ENCODE measurements around the gene PLCB4. TPM values are rescaled to one million over a fixed set of nuclear protein-coding genes. Genes with fewer than 3 reads are reported as not detected.

PLCB4 gene
- polyA plus RNA-seq, 1 donor (not counting 4 experiments of a cell fraction or from before 2014, with no cell fraction given), result 4.1 TPM

- Histone ChIP-seq H3K4me3 (ENCODE audit: control insufficient read depth in 2 of 3, extremely low read depth in 1 of 3, insufficient read depth in 2 of 3, low read depth in 1 of 3, low read length in 3 of 3) (no peak overlapping the region), H3K27ac (ENCODE audit: control insufficient read depth, insufficient read depth, low read length) (no peak overlapping the region), H3K27me3 (ENCODE audit: control insufficient read depth, extremely low read depth, insufficient read depth, low read length) (no peaks in the 10 kb centered on the region), H3K4me2 (ENCODE audit: control insufficient read depth, extremely low read depth, insufficient read depth, low read depth, low read length) (no peak overlapping the region), H3K9me1 (ENCODE audit: control insufficient read depth, extremely low read depth, insufficient read depth, low read length) (no peaks in the 10 kb centered on the region), H3K4me1 (ENCODE audit: control insufficient read depth, extremely low read depth, insufficient read depth, low read length) (no peaks in the 10 kb centered on the region), H3K36me3 (ENCODE audit: control insufficient read depth in 2 of 2, extremely low read depth in 1 of 2, insufficient read depth in 2 of 2, low read length in 2 of 2) (no peaks in the 10 kb centered on the region), H3K9me3 (ENCODE audit: control insufficient read depth, low read depth, low read length) (no peaks in the 10 kb centered on the region), H3K9ac (ENCODE audit: control insufficient read depth, extremely low read depth, insufficient read depth, low read length) (no peak overlapping the region), H2AFZ (ENCODE audit: control insufficient read depth, low read length) (no peak overlapping the region), H4K20me1 (ENCODE audit: control insufficient read depth, extremely low read depth, insufficient read depth, low read length) (no peaks in the 10 kb centered on the region), H3K79me2 (ENCODE audit: control insufficient read depth, insufficient read depth, low read length) (no peaks in the 10 kb centered on the region)
- TF ChIP-seq CTCF (optimal IDR thresholded peaks at IDR 0.05 in 1 of 3, IDR thresholded peaks at IDR 0.05 in 1 of 3, conservative IDR thresholded peaks at IDR 0.05 in 1 of 3; ENCODE audit: extremely low read depth in 1 of 3, insufficient read depth in 2 of 3, low read length in 3 of 3), result no peak
- TF ChIP-seq EZH2 (IDR thresholded peaks at IDR 0.05; ENCODE audit: low read length), result no peak
- dilution Hi-C loops (cut with MboI; ENCODE audit: extremely low pct_ligation_motif_present, low sequenced_read_pairs), result no loop called here
- FAIRE-seq (no peak), DNase-seq (ENCODE audit: low read depth, low spot score) (no peak)
Observed at GRCh38 chr20:9076440-9076839, 7.6 kb downstream of the PLCB4 start.

- TF ChIP-seq EZH2 (IDR thresholded peaks at IDR 0.05; ENCODE audit: low read length) (no peak), CTCF (optimal IDR thresholded peaks at IDR 0.05 in 1 of 3, IDR thresholded peaks at IDR 0.05 in 1 of 3, conservative IDR thresholded peaks at IDR 0.05 in 1 of 3; ENCODE audit: extremely low read depth in 1 of 3, insufficient read depth in 2 of 3, low read length in 3 of 3) (no peak)
- Histone ChIP-seq H3K4me2 (ENCODE audit: control insufficient read depth, extremely low read depth, insufficient read depth, low read depth, low read length) (no peak overlapping the region), H2AFZ (ENCODE audit: control insufficient read depth, low read length) (no peak overlapping the region), H3K9me1 (ENCODE audit: control insufficient read depth, extremely low read depth, insufficient read depth, low read length) (no peaks in the 10 kb centered on the region), H3K36me3 (ENCODE audit: control insufficient read depth in 2 of 2, extremely low read depth in 1 of 2, insufficient read depth in 2 of 2, low read length in 2 of 2) (no peaks in the 10 kb centered on the region), H3K27ac (ENCODE audit: control insufficient read depth, insufficient read depth, low read length) (no peak overlapping the region), H3K4me3 (ENCODE audit: control insufficient read depth in 2 of 3, extremely low read depth in 1 of 3, insufficient read depth in 2 of 3, low read depth in 1 of 3, low read length in 3 of 3) (no peak overlapping the region), H3K27me3 (ENCODE audit: control insufficient read depth, extremely low read depth, insufficient read depth, low read length) (no peaks in the 10 kb centered on the region), H3K79me2 (ENCODE audit: control insufficient read depth, insufficient read depth, low read length) (no peaks in the 10 kb centered on the region), H3K9ac (ENCODE audit: control insufficient read depth, extremely low read depth, insufficient read depth, low read length) (no peak overlapping the region), H3K4me1 (ENCODE audit: control insufficient read depth, extremely low read depth, insufficient read depth, low read length) (no peaks in the 10 kb centered on the region), H4K20me1 (ENCODE audit: control insufficient read depth, extremely low read depth, insufficient read depth, low read length) (no peaks in the 10 kb centered on the region), H3K9me3 (ENCODE audit: control insufficient read depth, low read depth, low read length) (no peaks in the 10 kb centered on the region)
- FAIRE-seq (no peak), DNase-seq (ENCODE audit: low read depth, low spot score) (no peak)
- dilution Hi-C loops (cut with MboI; ENCODE audit: extremely low pct_ligation_motif_present, low sequenced_read_pairs), result no loop called here
Observed at GRCh38 chr20:9078826-9079731, 10.2 kb downstream of the PLCB4 start.
